ENCODE measurements around the gene AP3B1. TPM values are rescaled to one million over a fixed set of nuclear protein-coding genes. Genes with fewer than 3 reads are reported as not detected.
"Not testable (repeated sequence)": the region's sequence is repeated elsewhere in the genome, so short reads cannot be mapped to it uniquely, and the experiment has no call there.

Gene AP3B1
- polyA plus RNA-seq, 1 donor, result 33.6 TPM

DNA sequence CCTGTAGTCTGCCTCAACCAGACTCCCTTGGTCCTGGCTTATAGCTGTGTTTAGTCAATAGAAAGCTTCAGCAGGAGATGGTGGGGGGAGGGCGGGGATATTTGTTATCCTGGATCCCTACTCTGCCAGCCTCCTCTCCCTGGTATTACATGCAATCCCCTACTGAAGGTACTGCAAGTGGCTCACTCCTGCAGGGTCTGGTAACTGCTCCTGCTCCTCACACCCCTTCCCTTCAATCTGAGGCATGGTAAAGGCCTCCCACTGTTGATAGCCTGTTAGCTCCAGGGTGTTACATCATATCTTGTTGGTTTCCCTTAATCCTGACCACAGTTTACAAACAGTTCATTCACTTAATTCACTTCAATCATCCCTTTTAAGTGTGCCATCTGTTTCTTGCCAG lies 137.5 kb downstream of the AP3B1 start:
- no peak for DNase-seq (ENCODE audit: low read depth)

DNA sequence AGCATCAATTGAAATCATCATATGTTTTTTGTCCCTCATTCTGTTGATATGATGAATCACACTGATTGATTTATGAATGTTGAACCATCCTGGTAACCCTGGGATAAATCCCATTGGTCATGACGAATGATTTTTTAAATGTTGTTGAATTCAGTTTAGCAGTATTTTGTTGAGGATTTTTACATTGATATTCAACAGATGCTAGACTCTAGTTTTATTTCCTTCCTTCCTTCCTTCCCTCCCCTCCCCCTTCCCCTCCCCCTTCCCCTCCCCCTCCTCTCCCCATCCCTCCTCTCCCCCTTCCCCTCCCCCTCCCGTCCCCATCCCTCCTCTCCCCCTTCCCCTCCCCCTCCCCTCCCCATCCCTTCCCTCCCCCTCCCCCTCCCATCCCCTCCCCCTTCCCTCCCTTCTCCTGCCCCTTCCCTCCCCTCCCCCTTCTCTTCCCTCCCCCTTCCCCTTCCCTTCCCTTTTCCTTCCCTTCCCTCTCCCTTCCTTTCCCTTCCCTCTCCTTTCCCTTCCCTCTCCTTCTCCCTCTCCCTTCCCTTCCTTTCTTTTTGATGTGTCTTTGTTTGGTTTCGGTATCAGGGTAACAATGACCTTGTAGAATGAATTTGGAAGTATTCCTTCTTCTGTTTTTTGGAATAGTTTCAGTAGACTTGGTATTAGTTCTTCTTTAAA lies 142.8 kb downstream of the AP3B1 start:
- DNase-seq (ENCODE audit: low read depth), result no peak

DNA sequence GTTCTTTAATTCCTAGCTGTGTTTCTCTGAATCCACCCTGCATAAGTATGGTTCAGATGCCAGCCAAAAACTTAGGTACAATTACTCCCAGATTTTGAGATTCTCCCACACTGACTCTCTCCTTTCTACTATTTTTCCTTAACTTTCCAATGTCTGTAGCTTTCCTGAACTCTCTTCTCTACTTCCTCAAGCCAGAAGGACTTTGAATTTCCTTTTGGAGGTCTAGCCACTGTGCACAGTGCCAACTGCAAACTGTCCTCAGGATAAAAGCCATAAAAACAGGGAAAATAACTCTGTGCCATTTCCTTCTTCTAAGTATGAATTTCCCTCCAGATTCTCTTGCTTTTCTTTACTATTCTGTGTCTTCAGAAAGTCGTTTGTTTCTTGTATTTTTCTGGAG lies 157.2 kb downstream of the AP3B1 start:
- DNase-seq (ENCODE audit: low read depth), result no peak

DNA sequence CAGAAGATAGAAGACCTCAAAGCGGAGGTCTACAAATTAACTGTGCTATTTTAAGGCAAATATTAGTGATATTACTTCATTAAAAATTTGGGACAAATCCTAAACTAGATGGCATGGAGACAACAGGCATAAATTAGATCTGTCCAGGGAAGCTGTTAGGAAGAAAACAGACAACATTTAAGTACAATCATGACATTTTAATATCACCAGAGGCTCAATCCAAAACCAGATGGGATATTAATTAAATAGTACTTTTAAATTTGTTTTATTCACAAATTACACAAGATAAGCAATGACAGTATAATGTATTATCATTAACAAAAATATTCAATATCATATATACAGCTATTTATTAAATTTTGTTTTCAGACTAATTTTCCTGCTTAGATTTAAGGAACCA lies 161.1 kb downstream of the AP3B1 start:
- no peak for DNase-seq (ENCODE audit: low read depth)

GRCh38 chr5:78132507-78132906 lies 162.0 kb downstream of the AP3B1 start:
- DNase-seq (ENCODE audit: low read depth), result no peak

GRCh38 chr5:78129597-78129996 lies 164.9 kb downstream of the AP3B1 start:
- no peak for DNase-seq (ENCODE audit: low read depth)

DNA sequence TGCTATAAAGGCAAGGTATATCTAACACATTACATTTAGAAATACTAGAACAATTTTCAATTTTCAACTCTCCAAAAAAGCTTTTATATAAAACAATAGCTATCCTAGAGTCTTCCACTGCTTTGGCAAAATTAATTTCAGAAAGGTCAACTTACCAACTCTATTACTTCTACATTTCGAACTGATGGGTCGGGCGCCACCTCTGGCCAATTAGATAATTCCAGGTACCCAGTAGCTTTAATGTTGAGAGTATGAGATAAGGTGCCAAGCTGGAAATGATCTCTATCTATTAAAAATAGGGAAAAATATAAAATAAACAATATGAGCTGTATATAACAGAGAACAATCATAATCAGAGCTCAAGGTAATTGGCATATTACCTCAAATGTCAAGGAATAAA lies 166.6 kb downstream of the AP3B1 start:
- DNase-seq (ENCODE audit: low read depth), result no peak

GRCh38 chr5:78126536-78126935 lies 168.0 kb downstream of the AP3B1 start:
- no peak for DNase-seq (ENCODE audit: low read depth)

DNA sequence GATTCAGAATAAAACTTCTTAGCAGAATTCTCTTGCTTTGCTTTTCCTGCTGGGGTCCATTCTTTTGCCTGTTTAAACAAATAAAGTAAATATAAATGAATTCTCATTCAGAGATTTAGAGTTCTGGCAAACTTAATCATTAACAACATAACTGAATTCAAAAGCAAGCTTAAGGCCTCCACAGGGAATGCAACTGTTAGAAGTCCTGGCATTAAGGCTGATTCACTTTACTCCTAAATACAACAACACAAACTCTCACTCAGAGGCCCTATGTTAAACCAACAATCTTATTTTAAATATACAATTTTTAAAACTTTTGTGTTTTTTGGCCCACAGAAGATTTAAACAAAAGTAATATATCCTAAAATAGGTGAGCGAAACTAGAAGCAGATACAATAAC lies 178.3 kb downstream of the AP3B1 start:
- no peak for DNase-seq (ENCODE audit: low read depth)

DNA sequence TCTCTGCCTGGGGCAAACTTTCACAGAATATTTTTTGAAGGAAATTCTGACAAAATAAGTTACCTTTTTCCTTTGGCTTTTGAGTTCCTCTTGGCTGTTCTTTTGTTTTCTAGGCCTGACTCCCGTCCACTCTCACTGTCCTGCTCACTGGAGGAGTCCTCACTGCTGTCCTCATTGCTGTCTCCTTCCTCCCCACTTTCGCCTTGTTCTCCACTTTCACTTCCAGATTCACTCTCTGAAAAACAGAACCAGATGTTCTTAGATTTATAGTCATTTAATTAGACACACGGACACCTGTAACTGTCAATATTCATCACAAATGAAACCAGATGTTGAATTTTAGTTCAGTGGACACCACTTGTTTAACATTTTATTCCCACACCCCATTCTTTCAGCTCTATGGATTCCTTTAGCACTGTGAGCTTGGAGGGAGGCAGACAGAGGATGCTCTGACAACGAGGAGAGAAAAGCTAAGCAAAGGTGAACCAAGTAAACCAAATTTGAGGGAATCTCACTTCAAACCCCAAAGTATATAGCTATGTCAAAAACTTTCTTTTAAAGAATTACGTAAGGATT lies 180.7 kb downstream of the AP3B1 start:
- DNase-seq (ENCODE audit: low read depth), result no peak

GRCh38 chr5:78112931-78113330 lies 181.6 kb downstream of the AP3B1 start:
- DNase-seq (ENCODE audit: low read depth), result no peak

- DNase-seq (ENCODE audit: low read depth), result no peak
Measured at GRCh38 chr5:78109891-78110324, 184.6 kb downstream of the AP3B1 start.

- no peak for DNase-seq (ENCODE audit: low read depth)
Measured at GRCh38 chr5:78108564-78108963, 185.9 kb downstream of the AP3B1 start.

DNA sequence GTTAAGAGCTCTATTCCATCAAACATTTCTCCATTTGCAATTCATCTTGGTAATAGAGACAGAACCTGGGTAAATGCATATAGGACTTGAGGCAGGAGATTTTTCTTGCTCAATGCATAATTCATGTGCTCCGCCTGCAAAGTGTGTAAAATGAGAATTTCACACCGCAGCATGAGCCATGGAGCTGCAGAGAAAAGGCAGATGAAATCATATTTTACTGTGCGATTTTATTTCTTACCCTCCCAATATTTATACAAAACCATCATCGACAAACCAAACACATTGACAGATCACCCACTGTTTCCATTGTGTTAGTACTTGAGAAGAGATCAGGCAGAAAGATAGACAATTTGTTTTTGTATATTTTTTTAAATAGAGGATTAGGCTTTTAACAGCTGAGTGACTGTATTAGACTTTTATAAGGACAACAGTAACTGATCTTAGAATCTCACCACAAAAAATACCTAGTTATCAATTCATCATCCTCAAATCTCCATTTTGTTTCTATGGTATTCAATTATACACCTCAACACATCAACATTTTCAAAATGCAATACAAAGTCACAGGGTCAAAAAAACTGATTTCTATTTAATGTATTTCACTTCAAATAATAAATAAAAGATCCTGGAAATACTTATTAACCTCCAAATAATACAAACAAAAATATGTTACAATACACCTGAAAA lies 191.1 kb downstream of the AP3B1 start:
- DNase-seq (ENCODE audit: low read depth), result no peak

GRCh38 chr5:78102500-78102899 lies 192.0 kb downstream of the AP3B1 start:
- no peak for DNase-seq (ENCODE audit: low read depth)

GRCh38 chr5:78095125-78095524 lies 199.4 kb downstream of the AP3B1 start:
- no peak for DNase-seq (ENCODE audit: low read depth)

- no peak for DNase-seq (ENCODE audit: low read depth)
Measured at GRCh38 chr5:78090002-78090401, 204.5 kb downstream of the AP3B1 start.

DNA sequence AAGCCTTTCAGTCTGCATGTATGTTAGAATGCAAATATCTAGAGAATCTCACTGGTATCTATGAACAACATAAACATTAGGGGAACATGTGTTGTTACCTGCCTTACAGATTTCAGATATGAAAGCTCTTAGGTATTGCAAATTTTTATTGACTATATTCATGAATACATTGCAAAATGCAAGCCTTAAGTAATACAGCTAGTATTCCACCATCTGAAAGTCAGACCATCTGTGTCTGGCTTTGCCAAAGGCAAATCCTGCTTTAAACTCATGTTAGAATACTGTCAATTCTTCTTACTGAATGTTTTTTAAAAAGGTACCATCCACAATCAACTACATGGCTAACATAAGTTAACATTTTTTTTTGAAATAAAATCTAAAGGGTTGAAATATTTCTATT lies 215.6 kb downstream of the AP3B1 start:
- no peak for DNase-seq (ENCODE audit: low read depth)

- DNase-seq (ENCODE audit: low read depth), result no peak
Measured at GRCh38 chr5:78077369-78078068, 217.0 kb downstream of the AP3B1 start.

DNA sequence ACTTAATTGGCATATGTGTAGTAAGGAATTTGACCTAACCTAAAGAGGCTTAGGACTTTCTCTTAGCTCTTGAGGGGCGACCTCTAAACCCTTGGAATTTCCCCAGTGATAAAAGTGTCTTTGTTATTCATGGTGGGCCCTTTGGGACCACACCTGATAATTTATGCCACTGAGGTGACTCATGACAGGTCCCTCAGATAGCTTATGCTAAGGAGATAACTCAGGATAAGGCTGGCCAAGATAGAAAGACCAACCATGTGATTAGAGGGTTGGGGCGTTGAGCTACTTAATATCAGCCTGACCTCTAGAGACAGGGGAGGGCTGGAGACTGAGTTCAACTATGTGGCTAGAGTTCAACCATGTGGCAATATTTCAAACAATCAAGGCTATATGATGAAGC lies 218.1 kb downstream of the AP3B1 start:
- DNase-seq (ENCODE audit: low read depth), result no peak

- DNase-seq (ENCODE audit: low read depth), result no peak
Measured at GRCh38 chr5:78075301-78075700, 219.2 kb downstream of the AP3B1 start.

DNA sequence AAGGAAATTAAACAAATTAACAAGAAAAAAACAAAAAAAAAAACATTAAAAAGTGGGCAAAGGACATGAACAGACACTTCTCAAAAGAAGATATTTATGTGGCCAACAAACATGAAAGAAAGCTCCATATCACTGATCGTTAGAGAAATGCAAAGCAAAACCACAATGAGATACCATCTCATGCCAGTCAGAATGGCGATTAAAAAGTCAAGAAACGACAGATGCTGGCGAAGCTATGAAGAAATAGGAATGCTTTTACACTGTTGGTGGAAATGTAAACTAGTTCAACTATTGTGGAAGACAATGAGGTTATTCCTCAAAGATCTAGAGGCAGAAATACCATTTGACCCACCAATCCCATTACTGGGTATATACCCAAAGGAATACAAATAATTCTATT lies 223.8 kb downstream of the AP3B1 start:
- DNase-seq (ENCODE audit: low read depth), result not testable (repeated sequence)

GRCh38 chr5:78067581-78067980 lies 226.9 kb downstream of the AP3B1 start:
- DNase-seq (ENCODE audit: low read depth), result not testable (repeated sequence)

All from forelimb muscle (tissue), 1 donor.